Liver (tissue), 9 donors: ENCODE measurements around the gene COBL. TPM values are rescaled to one million over a fixed set of nuclear protein-coding genes. Genes with fewer than 3 reads are reported as not detected.

Source experiments
- DNase-seq: peaks from one replicate; pipeline ENCODE4 v3.0.0-alpha.2; 2017; ENCODE audit warnings: low spot score
- H3K27ac ChIP-seq, 2 donors: one replicate each; pipeline ENCODE4 v1.7.0; 2013; ENCODE audit warnings: inconsistent platforms in 2 of 2, low read length in 2 of 2, control low read depth in 1 of 2, low read depth in 1 of 2, mild to moderate bottlenecking in 1 of 2
- H3K27me3 ChIP-seq, 4 donors: one replicate each; pipeline versions ENCODE4 v1.6.1 to v1.7.0; 2013; ENCODE audit warnings: low read length in 3 of 4, inconsistent platforms in 1 of 4, mild to moderate bottlenecking in 1 of 4, moderate library complexity in 1 of 4; ENCODE audit not compliant: control insufficient read depth in 4 of 4, insufficient read depth in 4 of 4
- H3K36me3 ChIP-seq, 4 donors: one replicate each; pipeline versions ENCODE4 v1.6.1 to v1.7.0; 2013; ENCODE audit warnings: low read length in 3 of 4, mild to moderate bottlenecking in 3 of 4, low read depth in 1 of 4, moderate library complexity in 1 of 4; ENCODE audit not compliant: control insufficient read depth in 4 of 4, insufficient read depth in 3 of 4
- H3K4me1 ChIP-seq, 4 donors: one replicate each; pipeline versions ENCODE4 v1.6.1 to v1.7.0; 2013; ENCODE audit warnings: low read length in 3 of 4, mild to moderate bottlenecking in 3 of 4, moderate library complexity in 1 of 4; ENCODE audit not compliant: control insufficient read depth in 4 of 4, insufficient read depth in 4 of 4
- H3K4me3 ChIP-seq, 3 donors: one replicate each; pipeline versions ENCODE4 v1.6.1 to v1.7.0; 2013; ENCODE audit warnings: low read length in 3 of 3, control low read depth in 1 of 3, low read depth in 1 of 3, mild to moderate bottlenecking in 1 of 3
- H3K9ac ChIP-seq, 2 donors: one replicate each; pipeline ENCODE4 v1.7.0; 2013; ENCODE audit warnings: low read length in 2 of 2, mild to moderate bottlenecking in 2 of 2, moderate library complexity in 2 of 2, control low read depth in 1 of 2, low read depth in 1 of 2
- H3K9me3 ChIP-seq, 4 donors: one replicate each; pipeline versions ENCODE4 v1.6.1 to v1.7.0; 2013; ENCODE audit warnings: low read length in 3 of 4; ENCODE audit not compliant: control insufficient read depth in 4 of 4
- ATF3 ChIP-seq: IDR thresholded peaks from 2 replicates; pipeline ENCODE4 v1.6.1; 2016; ENCODE audit warnings: antibody characterized with exemption
- EGR1 ChIP-seq, 2 donors: IDR thresholded peaks; 2 replicates each; pipeline ENCODE4 v1.6.1; 2016 to 2018; ENCODE audit warnings: antibody characterized with exemption in 2 of 2, low read depth in 2 of 2
- FOXA1 ChIP-seq: IDR thresholded peaks from 2 replicates; pipeline ENCODE4 v1.6.1; 2016; ENCODE audit warnings: antibody characterized with exemption
- FOXA2 ChIP-seq: IDR thresholded peaks from 2 replicates; pipeline ENCODE4 v1.6.1; 2016; ENCODE audit warnings: antibody characterized with exemption
- GABPA ChIP-seq, 2 donors: IDR thresholded peaks in 1 of 2; conservative IDR thresholded peaks in 1 of 2; 2 replicates each; pipeline ENCODE4 v1.6.1; 2016; ENCODE audit warnings: antibody characterized with exemption in 2 of 2, mild to moderate bottlenecking in 1 of 2, moderate library complexity in 1 of 2
- HNF4A ChIP-seq, 2 donors: conservative IDR thresholded peaks; 2 replicates each; pipeline ENCODE4 v1.6.1; 2016; ENCODE audit warnings: antibody characterized with exemption in 2 of 2, mild to moderate bottlenecking in 2 of 2
- HNF4G ChIP-seq: IDR thresholded peaks from 2 replicates; pipeline ENCODE4 v1.6.1; 2016; ENCODE audit warnings: antibody characterized with exemption
- JUND ChIP-seq, 2 donors: IDR thresholded peaks; 2 replicates each; pipeline ENCODE4 v1.6.1; 2016; ENCODE audit warnings: antibody characterized with exemption in 2 of 2
- MAX ChIP-seq: IDR thresholded peaks from 2 replicates; pipeline ENCODE4 v1.6.1; 2016; ENCODE audit warnings: antibody characterized with exemption
- NR2F2 ChIP-seq: IDR thresholded peaks from 2 replicates; pipeline ENCODE4 v1.6.1; 2016; ENCODE audit warnings: antibody characterized with exemption
- REST ChIP-seq: IDR thresholded peaks from 2 replicates; pipeline ENCODE4 v1.6.1; 2016; ENCODE audit warnings: antibody characterized with exemption, mild to moderate bottlenecking
- SP1 ChIP-seq: IDR thresholded peaks from 2 replicates; pipeline ENCODE4 v1.6.1; 2018; ENCODE audit warnings: antibody characterized with exemption, mild to moderate bottlenecking
- TAF1 ChIP-seq: conservative IDR thresholded peaks from 2 replicates; pipeline ENCODE4 v1.6.1; 2016; ENCODE audit warnings: antibody characterized with exemption, mild to moderate bottlenecking
- YY1 ChIP-seq: IDR thresholded peaks from 2 replicates; pipeline ENCODE4 v1.6.1; 2016; ENCODE audit warnings: antibody characterized with exemption, mild to moderate bottlenecking
- ZBTB33 ChIP-seq: IDR thresholded peaks from 2 replicates; pipeline ENCODE4 v1.6.1; 2016; ENCODE audit warnings: antibody characterized with exemption
- WGBS: extraction: QIAGEN DNeasy Blood & Tissue Kit; methylation state at CpG from one replicate; pipeline ENCODE4 v1.1.7; 2013; 5-methylcytosine and 5-hydroxymethylcytosine counted together
- polyA plus RNA-seq, 2 donors: library from polyadenylated mRNA; stranded (reverse) in 1 of 2; unstranded in 1 of 2; fragments of 200-250 nt in 1 of 2; fragments of >200 nt in 1 of 2; fragmentation: Nextera tagmentation in 1 of 2; extraction: Ambion mirVana in 1 of 2; gene quantifications; one replicate each; pipeline versions ENCODE4 v1.2.1 to v1.2.3, GENCODE V29; 2013 to 2015
- total RNA-seq, 2 donors: library from RNA; depleted of rRNA; stranded (reverse); fragments of >200 nt; gene quantifications; one replicate each; pipeline ENCODE4 v1.2.3, GENCODE V29; 2014
- donor health status: healthy.
- donor health status: healthy.
- donor health status: healthy.
- donor health status: healthy.
- donor health status: healthy.

The COBL gene
- total and polyA plus RNA-seq, 4 donors = 5.8 to 18.7 (median 10.7) TPM

GRCh38 chr7:51021906-51022570 is 294.6 kb downstream of the COBL start:
- DNase-seq = peak; percentile 9
- no peak for TF ChIP-seq SP1
- TF ChIP-seq TAF1 = no peak
- TF ChIP-seq MAX = no peak
- TF ChIP-seq EGR1 (IDR thresholded peaks at IDR 0.05; ENCODE audit: low read depth in 2 of 2) = no peak
- TF ChIP-seq ZBTB33 = no peak
- TF ChIP-seq ATF3 = no peak
- TF ChIP-seq HNF4A (conservative IDR thresholded peaks at IDR 0.05) = no peak
- H3K4me3 ChIP-seq = no peak overlapping the region
- H3K36me3 ChIP-seq = peaks cover 0 to 19% (median 2%) of the 10 kb centered on the region in 4 donors
- no peaks in the 10 kb centered on the region for H3K4me1 ChIP-seq
- H3K9ac ChIP-seq = no peak overlapping the region
- H3K9me3 ChIP-seq = no peaks in the 10 kb centered on the region
- no peaks in the 10 kb centered on the region for H3K27me3 ChIP-seq
- 90% methylated on average over 20 of the region's 20 CpGs for WGBS
- no peak overlapping the region for H3K27ac ChIP-seq

GRCh38 chr7:51020944-51021343 is 295.7 kb downstream of the COBL start:
- TF ChIP-seq SP1 = no peak
- TF ChIP-seq YY1 = no peak
- TF ChIP-seq MAX = no peak
- no peak for TF ChIP-seq ATF3
- TF ChIP-seq TAF1 = no peak
- no peak for TF ChIP-seq HNF4A (conservative IDR thresholded peaks at IDR 0.05)
- no peak for TF ChIP-seq JUND (IDR thresholded peaks at IDR 0.05)
- TF ChIP-seq FOXA2 = no peak
- no peak for TF ChIP-seq HNF4G
- no peak for TF ChIP-seq NR2F2
- TF ChIP-seq REST = no peak
- no peak for TF ChIP-seq GABPA (IDR thresholded peaks at IDR 0.05 in 1 of 2, conservative IDR thresholded peaks at IDR 0.05 in 1 of 2)
- no peak for TF ChIP-seq FOXA1
- no peak for TF ChIP-seq EGR1 (IDR thresholded peaks at IDR 0.05; ENCODE audit: low read depth in 2 of 2)
- Histone ChIP-seq H3K27ac (no peak overlapping the region), H3K36me3 (peaks cover 0 to 10% (median under 1%) of the 10 kb centered on the region in 4 donors), H3K9ac (no peak overlapping the region), H3K27me3 (no peaks in the 10 kb centered on the region), H3K4me3 (no peak overlapping the region), H3K4me1 (no peaks in the 10 kb centered on the region), H3K9me3 (no peaks in the 10 kb centered on the region)
- no peak for DNase-seq
- WGBS = 93% methylated on average over 3 of the region's 3 CpGs
